Nephron progenitor cell (in vitro differentiated cells): ENCODE measurements around the gene NUDT21.
A peak's percentile ranks its signal among the peaks of the same experiment; 100 is the strongest.
"Not testable (repeated sequence)": the region's sequence is repeated elsewhere in the genome, so short reads cannot be mapped to it uniquely, and the experiment has no call there.

Experiments used
- DNase-seq: peaks from one replicate; pipeline ENCODE4 v3.0.0; 2021
- H3K27ac Mint-ChIP-seq: 2 replicates; pipeline ENCODE4 v1.8.0; 2021; ENCODE audit warnings: mild to moderate bottlenecking, moderate library complexity, mixed read lengths
- H3K27me3 Mint-ChIP-seq: 2 replicates; pipeline ENCODE4 v1.8.0; 2021; ENCODE audit warnings: mild to moderate bottlenecking, low read depth, mixed read lengths; ENCODE audit not compliant: poor library complexity
- H3K36me3 Mint-ChIP-seq: 2 replicates; pipeline ENCODE4 v1.8.0; 2021; ENCODE audit warnings: low read depth, mixed read lengths
- H3K4me1 Mint-ChIP-seq: 2 replicates; pipeline ENCODE4 v1.8.0; 2021; ENCODE audit warnings: mixed read lengths
- H3K4me3 Mint-ChIP-seq: 2 replicates; pipeline ENCODE4 v1.8.0; 2021; ENCODE audit warnings: mild to moderate bottlenecking, moderate library complexity, mixed read lengths
- H3K9me3 Mint-ChIP-seq: 2 replicates; pipeline ENCODE4 v1.8.0; 2021; ENCODE audit warnings: mild to moderate bottlenecking, moderate library complexity, mixed read lengths
- CTCF ChIP-seq: fragments of 200-600 bp; sonication (generic); IDR thresholded peaks from 2 replicates; pipeline ENCODE4 v1.5.0; 2021; ENCODE audit warnings: antibody characterized with exemption

Gene NUDT21

DNA sequence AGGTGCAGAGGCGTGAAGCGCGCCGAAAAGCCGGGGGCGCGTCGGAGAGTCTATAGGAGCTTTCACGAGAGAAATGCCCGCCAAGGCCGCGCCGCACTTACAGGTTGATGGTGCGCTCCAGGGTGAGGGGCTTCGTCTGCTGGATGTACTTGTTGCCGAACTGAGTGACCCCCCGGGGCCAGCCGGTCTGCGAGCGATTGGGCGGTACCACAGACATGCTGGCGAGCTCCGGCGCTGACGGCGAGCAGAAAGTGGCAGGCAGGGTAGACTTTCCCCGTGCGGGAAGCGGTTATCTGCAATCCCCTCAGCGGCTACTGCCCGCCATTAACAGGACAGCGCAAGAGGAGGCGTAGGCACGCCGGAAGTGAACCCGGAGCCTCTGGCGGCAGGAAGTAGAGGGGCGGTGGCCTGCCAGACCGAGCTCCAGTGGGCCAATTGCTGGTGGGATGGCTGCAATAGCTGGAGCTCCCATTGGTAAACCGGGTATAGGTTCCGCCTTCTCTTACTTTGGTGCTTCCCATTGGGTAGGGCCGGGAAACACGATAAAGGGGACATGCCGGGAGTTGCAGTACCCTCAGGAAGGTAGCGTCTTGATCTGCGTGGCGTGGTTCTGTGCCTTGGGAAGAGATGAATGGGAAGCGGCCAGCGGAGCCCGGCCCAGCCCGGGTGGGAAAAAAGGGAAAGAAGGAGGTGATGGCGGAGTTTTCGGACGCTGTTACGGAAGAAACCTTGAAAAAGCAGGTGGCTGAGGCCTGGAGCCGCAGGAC, at the start of gene NUDT21, which contains the start of gene OGFOD1:
NUDT21 (minus strand) TSS at position 347 of the 767 bp plus-strand sequence; CDS start at position 217, 130 bp downstream.
OGFOD1 (plus strand) TSS at position 569 of the 767 bp plus-strand sequence; CDS start at position 628, 59 bp downstream.
- peak within 1 kb of the TSS; percentile 97 for H3K4me3 Mint-ChIP-seq
- H3K9me3 Mint-ChIP-seq, result no peaks in the 10 kb centered on the region
- H3K27ac Mint-ChIP-seq, result peak within 1 kb of the TSS; percentile 98
- TF ChIP-seq CTCF, result no peak
- peak; percentile 86 for DNase-seq
- peaks cover 23% of the 10 kb centered on the region for H3K36me3 Mint-ChIP-seq
- peaks cover 41% of the 10 kb centered on the region for H3K4me1 Mint-ChIP-seq
- H3K27me3 Mint-ChIP-seq, result no peaks in the 10 kb centered on the region

GRCh38 chr16:56493815-56494214, 42.7 kb upstream of the NUDT21 start:
- H3K4me3 Mint-ChIP-seq, result no peak overlapping the region
- no peaks in the 10 kb centered on the region for H3K4me1 Mint-ChIP-seq
- H3K9me3 Mint-ChIP-seq, result no peaks in the 10 kb centered on the region
- no peaks in the 10 kb centered on the region for H3K27me3 Mint-ChIP-seq
- no peak for TF ChIP-seq CTCF
- peak overlapping the region; percentile 57 for H3K27ac Mint-ChIP-seq
- DNase-seq, result no peak
- peaks cover 66% of the 10 kb centered on the region for H3K36me3 Mint-ChIP-seq

DNA sequence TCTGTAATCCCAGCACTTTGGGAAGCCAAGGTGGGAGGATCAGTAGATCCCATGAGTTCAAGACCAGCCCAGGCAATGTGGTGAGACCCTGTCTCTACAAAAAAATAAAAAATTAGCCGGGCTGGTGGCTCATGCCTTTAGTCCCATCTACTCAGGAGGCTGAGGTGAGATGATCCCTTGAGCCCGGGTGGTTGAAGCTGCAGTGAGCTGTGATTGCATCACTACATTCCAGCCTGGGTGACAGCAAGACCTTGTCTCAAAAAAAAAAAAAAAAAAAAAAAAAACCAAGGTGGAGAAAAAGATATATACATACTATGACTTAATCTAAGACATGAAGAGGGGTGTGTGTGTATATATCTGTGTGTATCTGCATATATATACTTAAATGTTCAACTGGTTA, 42.0 kb upstream of the NUDT21 start:
- no peaks in the 10 kb centered on the region for H3K27me3 Mint-ChIP-seq
- no peak overlapping the region for H3K4me3 Mint-ChIP-seq
- H3K27ac Mint-ChIP-seq, result no peak overlapping the region
- H3K9me3 Mint-ChIP-seq, result no peaks in the 10 kb centered on the region
- peaks cover 60% of the 10 kb centered on the region for H3K36me3 Mint-ChIP-seq
- DNase-seq, result no peak
- no peak for TF ChIP-seq CTCF
- peaks cover 1% of the 10 kb centered on the region for H3K4me1 Mint-ChIP-seq

- no peak overlapping the region for H3K4me3 Mint-ChIP-seq
- H3K27me3 Mint-ChIP-seq, result no peaks in the 10 kb centered on the region
- H3K9me3 Mint-ChIP-seq, result no peaks in the 10 kb centered on the region
- H3K4me1 Mint-ChIP-seq, result peaks cover 9% of the 10 kb centered on the region
- no peak for DNase-seq
- TF ChIP-seq CTCF, result no peak
- peaks cover 46% of the 10 kb centered on the region for H3K36me3 Mint-ChIP-seq
- no peak overlapping the region for H3K27ac Mint-ChIP-seq
These were observed 40.6 kb upstream of the NUDT21 start for GRCh38 chr16:56491657-56492261.

GRCh38 chr16:56488868-56489267, 37.7 kb upstream of the NUDT21 start:
- not testable (repeated sequence) for DNase-seq, H3K4me3 Mint-ChIP-seq, H3K9me3 Mint-ChIP-seq, H3K27ac Mint-ChIP-seq, H3K27me3 Mint-ChIP-seq
- Mint-ChIP-seq H3K4me1 (peaks cover 22% of the 10 kb centered on the region), H3K36me3 (peaks cover 49% of the 10 kb centered on the region)

DNA sequence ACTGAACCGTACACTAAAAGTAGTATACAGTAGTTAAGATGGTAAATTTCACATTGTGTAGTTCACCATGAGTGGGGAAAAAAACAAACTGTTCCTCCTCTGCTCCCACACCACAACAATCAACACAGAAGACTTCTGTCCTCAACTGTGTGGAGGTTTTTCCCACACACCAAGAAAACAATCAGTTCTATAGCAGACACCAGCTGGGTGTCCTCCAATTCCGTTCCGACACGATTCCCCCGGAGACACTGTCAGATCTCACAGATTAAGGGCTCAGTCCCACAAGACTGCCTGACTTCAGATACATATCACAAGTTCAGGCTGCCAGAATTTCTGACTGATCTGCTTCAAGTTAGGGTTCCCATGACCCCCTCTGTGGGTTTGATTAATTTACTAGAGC, 36.9 kb upstream of the NUDT21 start:
- TF ChIP-seq CTCF, result no peak
- Mint-ChIP-seq H3K9me3 (no peaks in the 10 kb centered on the region), H3K36me3 (peaks cover 42% of the 10 kb centered on the region), H3K4me3 (no peak overlapping the region), H3K4me1 (peaks cover 23% of the 10 kb centered on the region), H3K27ac (no peak overlapping the region), H3K27me3 (no peaks in the 10 kb centered on the region)
- no peak for DNase-seq
